Muscle of arm (tissue), 12 donors: ENCODE measurements around the gene ITGB8. TPM values are rescaled to one million over a fixed set of nuclear protein-coding genes. Genes with fewer than 3 reads are reported as not detected.
"Not testable (repeated sequence)": the region's sequence is repeated elsewhere in the genome, so short reads cannot be mapped to it uniquely, and the experiment has no call there.

Source experiments
- DNase-seq: peaks from one replicate; pipeline ENCODE4 v3.0.0-alpha.2; 2013
- polyA plus RNA-seq, 12 donors: library from polyadenylated mRNA; unstranded; fragments of 120-200 nt; gene quantifications; one replicate each; pipeline ENCODE4 v1.2.1, GENCODE V29; 2013; ENCODE audit not compliant: insufficient read length in 12 of 12

Gene ITGB8
- polyA plus RNA-seq, 12 donors: 3.9 to 11.0 (median 5.7) TPM; not detected in 1

DNA sequence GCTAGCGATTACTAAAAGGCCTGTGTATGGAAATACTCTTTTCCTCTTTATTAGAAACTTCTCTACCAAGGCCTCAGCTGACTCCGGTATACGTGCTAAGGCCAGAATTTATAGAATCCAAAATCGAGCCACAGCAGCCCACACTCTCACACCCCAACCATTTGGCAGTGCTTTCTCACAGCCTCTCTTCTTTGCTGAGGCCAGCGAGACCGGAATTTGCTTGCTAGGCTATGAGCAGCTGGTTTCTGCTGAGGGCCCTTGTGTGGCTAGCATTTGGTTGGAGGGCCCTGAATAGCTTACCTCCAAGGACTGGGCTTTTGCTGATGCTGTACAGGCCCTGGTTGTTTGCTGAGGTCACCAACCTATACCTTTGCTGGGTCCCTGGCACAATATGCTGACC is 46.1 kb downstream of the ITGB8 start:
- DNase-seq: no peak

- no peak for DNase-seq
Observed at GRCh38 chr7:20381406-20382034, 50.8 kb downstream of the ITGB8 start.

- DNase-seq: no peak
Observed at GRCh38 chr7:20383351-20383750, 52.7 kb downstream of the ITGB8 start.

DNA sequence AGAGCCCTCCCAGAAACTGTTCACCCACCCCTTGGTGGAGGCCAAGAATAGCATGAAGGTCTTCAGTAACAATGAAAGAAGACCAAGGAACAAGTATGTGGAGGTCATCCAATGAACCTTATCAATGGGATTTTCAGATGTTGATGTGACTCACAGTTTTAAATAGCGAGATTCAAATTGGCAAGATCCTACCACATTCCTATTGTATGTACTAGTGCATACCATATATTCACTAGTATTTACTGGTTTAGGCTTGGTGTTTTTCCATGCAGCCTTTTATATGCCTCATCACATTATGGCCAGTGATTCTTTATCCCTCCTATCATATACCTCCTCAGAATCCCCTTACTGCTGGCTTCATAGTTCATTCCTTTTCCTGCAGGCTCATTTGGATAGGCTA is 54.4 kb downstream of the ITGB8 start:
- DNase-seq: no peak

- DNase-seq: no peak
Observed at GRCh38 chr7:20388084-20388483, 57.4 kb downstream of the ITGB8 start.

GRCh38 chr7:20389192-20389591 is 58.5 kb downstream of the ITGB8 start:
- not testable (repeated sequence) for DNase-seq

GRCh38 chr7:20393021-20393610 is 62.4 kb downstream of the ITGB8 start:
- no peak for DNase-seq

GRCh38 chr7:20393616-20394015 is 62.9 kb downstream of the ITGB8 start:
- no peak for DNase-seq

DNA sequence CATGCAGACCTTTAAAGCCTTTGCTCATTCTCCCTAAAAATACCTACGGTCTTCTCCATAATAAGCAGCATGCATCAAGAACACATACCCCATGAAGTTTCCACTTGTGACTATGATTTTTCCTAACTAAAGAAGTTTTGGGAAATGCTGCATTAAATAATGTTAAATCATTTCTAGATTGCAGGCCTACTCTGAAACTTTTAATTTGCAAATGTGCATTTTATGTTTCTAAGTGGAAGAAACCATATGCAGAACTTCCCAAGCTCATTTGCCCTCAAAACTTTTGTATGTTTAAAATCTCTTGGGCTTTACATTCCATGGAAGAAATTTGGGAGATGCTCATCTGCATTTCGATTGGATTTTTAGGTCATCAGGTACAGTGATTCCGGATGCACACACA is 63.6 kb downstream of the ITGB8 start:
- DNase-seq: no peak

DNA sequence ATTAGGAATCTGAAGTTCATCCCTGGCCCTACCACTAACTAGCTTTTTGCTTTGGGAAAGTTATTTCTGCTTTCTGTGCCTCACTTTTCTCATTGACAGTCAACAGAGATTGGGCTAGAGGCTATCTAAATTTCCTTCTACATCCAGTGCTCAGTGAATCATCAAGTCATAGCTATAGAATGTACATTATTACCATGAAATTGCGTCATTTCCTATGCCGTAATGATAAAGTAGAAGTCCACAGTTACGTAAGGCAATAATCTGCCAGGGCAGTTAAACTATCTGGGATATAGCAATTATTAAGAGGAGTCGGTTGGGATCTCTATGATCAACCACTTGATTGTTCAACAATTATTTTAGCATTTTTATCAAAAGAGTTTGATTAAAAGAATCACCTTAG is 64.4 kb downstream of the ITGB8 start:
- no peak for DNase-seq

DNA sequence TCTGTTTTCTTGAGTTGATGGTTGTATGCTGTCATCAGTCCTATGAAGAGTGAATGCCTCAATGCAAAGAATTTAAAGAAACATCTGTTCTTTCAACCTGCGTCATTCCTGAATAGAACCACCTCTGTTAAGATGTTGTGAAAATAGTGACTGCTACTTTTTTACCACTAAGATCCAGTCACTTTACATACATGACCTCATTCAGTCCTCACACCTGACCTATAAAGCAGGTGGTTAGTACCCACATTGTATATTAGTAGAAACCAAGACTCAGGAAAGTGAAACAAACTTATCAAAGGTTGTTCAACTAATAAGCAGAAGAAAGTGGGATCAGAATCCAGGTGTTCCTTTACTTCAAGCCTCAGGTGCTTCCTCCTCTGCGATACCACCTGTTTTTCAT is 64.8 kb downstream of the ITGB8 start:
- DNase-seq: no peak

DNA sequence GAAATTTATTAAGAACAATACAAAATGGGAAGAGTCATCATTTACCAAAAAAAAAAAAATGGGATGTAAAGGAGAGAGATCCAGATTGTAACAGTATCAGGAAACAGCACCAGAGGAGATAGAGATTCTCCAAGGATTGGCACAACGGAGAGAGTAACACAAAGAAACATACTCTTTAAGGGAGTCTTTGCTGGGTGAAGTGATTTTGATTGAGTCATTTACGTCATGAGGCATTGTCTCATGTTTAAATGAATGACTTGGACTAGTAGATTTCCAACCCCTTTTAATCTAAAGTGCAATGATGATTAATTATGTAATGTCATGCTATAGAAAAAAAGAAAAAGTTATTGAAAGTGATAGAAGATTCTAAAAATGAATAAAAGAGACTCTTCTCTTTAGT is 68.8 kb downstream of the ITGB8 start:
- DNase-seq: no peak

- peak; percentile 38 for DNase-seq
Observed at GRCh38 chr7:20401861-20402746, 71.4 kb downstream of the ITGB8 start.

- DNase-seq: peak; percentile 26
Observed at GRCh38 chr7:20402747-20403230, 72.1 kb downstream of the ITGB8 start.

- peak; percentile 83 for DNase-seq
Observed at GRCh38 chr7:20403331-20403730, 72.6 kb downstream of the ITGB8 start.

DNA sequence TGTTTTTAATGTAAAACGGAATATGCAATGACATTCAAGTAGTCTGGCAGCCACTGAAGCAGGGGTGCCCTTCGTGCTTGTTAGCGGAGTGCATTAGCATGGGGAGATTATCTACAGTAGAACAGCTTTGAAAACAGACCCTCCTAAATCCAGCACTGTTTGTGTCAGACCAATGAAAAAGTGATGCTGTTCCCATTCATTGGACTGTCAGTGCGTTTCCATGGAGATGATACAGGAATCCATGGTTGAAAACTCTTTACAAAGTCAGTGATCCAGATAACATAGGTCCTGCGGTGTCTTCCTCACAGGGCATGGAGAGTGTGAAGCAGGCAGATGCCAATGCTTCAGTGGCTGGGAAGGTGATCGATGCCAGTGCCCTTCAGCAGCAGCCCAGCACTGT is 73.6 kb downstream of the ITGB8 start:
- no peak for DNase-seq

- DNase-seq: no peak
Observed at GRCh38 chr7:20407585-20408466, 77.1 kb downstream of the ITGB8 start.

DNA sequence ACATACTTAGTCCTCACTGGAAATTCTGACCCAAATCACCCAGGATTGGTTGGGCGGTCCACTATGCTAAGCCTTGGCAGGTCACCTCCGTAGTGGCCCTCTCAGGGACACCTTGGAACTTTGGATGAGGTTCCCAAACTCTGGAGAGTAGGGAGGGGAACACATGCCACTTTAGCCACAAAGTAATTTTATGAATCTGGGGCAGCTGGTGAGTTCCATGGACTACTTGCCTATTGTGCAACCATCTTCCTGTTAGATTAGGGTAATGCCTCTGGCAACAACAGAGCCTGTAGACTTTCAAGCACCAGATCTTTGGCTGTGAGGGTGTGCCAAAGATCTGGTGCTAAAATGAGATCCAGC is 77.7 kb downstream of the ITGB8 start:
- DNase-seq: no peak

- no peak for DNase-seq
Observed at GRCh38 chr7:20409961-20410360, 79.3 kb downstream of the ITGB8 start.

- no peak for DNase-seq
Observed at GRCh38 chr7:20411372-20411771, 80.7 kb downstream of the ITGB8 start.

DNA sequence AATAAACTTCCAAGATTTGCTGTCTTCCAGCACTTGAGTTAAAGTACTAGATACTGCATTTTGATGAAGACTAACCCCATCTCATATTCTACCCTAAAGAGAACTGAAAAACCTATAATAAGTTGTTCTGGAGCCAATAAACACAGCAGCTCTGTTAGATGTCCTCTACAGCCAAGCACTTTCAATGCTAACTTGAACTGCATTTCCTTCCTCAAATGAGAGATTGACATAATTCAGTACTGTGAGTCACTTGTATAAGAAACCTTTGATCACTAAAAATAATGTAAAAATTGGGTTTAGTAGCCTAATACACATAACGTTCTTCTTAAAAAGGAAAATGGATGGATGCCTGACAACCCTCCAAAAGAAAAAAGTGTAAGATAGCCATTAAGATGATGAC is 81.3 kb downstream of the ITGB8 start:
- no peak for DNase-seq

DNA sequence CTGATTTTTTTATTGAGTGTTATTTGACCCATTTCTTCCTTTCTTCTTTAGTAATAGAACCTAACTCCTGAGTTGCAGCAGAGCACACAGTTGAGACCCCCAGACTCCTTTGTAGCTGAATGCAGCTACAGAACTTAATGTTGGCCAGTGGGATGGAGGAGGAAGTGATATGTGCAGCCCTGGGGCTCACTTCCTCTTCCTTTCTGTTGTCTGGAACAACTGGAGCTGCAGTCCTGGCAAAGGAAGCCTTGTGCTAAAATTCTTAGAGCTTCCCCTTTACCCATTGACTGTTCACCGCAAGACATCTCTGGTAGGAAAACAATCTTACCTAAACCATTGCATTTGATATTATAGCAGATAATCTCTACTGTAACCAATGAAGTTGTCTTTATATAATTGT is 86.6 kb downstream of the ITGB8 start:
- no peak for DNase-seq
